ENCODE data around the gene ETFB. TPM values are rescaled to one million over a fixed set of nuclear protein-coding genes. Genes with fewer than 3 reads are reported as not detected.

Gene ETFB
- total and polyA plus RNA-seq, 2 experiments from 2014 or later: 84.3 to 146 TPM

DNA sequence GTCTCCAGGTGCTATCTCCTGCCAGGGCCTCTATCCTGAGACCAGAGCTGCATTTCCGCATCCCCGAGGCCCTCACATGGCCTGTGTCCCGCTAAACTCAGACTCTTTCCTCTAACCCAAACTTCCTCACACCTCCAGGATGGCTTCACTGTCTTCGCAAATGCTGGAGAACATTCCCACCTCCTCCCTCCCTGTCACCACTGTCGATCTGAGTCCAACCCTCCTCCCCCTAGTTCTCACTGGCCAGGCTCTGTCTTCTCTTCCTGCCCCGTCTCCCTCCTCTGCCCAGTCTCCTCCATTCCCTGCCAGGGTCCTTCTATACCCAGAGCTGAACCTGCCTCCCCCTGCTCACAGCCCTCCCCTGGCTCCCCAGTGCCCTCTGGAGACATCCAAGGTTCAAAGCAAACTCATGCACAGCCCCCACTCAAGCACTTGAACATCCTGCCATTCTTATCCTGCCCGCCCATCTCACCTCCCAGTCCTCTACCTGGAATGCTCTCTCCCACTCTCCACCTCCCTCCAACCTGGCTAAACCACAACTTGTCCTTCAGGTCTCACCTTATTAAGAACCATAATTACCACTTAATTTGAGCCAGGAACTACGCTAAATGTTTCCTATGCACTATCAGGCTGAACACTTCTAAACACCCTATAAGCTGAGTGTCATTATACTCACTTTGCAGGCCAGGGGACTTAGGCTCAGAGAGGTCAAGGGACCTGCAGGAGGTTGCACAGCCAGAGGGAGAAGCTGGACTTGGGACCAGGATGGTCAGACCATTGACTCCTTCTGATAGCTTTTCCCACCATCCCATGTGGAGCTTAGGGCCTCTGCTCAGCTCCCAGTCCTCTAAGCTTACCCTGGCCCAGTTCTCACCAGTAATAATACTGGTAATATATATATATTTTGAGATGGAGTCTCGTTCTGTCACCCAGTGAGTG is 23.3 kb downstream of the ETFB start:
- in situ Hi-C loops (cut with MboI): no loop called here
- 54 to 62% methylated on average over 9 of the region's 9 CpGs for WGBS, 2 experiments (ENCODE audit: low coverage in 1 of 2, low lambda C conversion rate in 2 of 2, missing lambda C conversion rate in 2 of 2)

DNA sequence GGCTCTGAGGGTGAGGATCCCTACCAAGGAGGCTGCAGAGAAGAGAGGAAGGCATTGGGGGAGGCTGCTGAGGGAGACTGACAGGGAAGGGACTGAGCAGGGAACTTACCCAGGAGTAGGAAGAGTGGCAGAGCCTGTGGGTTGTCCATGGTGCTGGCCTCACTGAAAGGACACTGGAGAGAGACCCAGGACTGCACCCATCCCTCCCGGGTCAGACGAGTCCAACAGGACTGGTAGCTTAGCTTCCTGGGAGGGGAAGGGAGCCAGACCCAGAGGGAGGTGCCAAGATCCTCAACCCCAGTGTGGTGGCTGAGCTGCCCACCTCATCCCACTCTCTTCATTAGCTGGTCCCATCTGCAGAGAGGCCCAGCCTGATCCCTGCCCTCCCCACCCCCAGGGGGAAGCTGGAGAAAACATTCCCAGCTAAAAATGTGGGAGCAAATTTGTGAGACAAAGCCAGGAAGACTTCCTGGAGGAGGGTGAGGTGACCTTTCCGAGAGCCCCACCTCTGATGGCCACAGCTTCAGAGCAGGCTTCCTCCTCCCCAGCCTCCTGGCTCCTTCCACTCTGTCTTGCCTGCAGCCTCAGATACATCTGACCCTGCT is 24.1 kb downstream of the ETFB start, which contains the start of gene VSIG10L:
TSS of gene VSIG10L (minus strand) at position 164 of the 605 bp plus-strand sequence. CDS start at position 149, 15 bp downstream.
- Histone ChIP-seq H3K9ac (no peak within 1 kb of the TSS), H3K4me2 (ENCODE audit: unreplicated experiment) (no peak within 1 kb of the TSS), H3K27ac (no peak within 1 kb of the TSS), H4K20me1 (ENCODE audit: insufficient read depth) (no peaks in the 10 kb centered on the region), H3K36me3 (ENCODE audit: low read depth) (peaks cover 5% of the 10 kb centered on the region; the same call in 1 of the 2 replicates), H3F3A (ENCODE audit: insufficient read depth) (no peaks in the 10 kb centered on the region), H2AFZ (no peak within 1 kb of the TSS), H3K9me2 (ENCODE audit: insufficient read depth) (no peaks in the 10 kb centered on the region), H3K9me3 (ENCODE audit: low read depth) (no peaks in the 10 kb centered on the region), H3K4me3 (no peak within 1 kb of the TSS), H3K27me3 (replicated peaks; ENCODE audit: insufficient read depth) (no peaks in the 10 kb centered on the region), H3K4me1 (ENCODE audit: insufficient read depth) (no peaks in the 10 kb centered on the region), H3K79me2 (ENCODE audit: insufficient read depth) (no peaks in the 10 kb centered on the region)
- in situ Hi-C loops (cut with MboI): no loop called here
- DNase-seq: no peak
- WGBS, 2 experiments (ENCODE audit: low coverage in 1 of 2, low lambda C conversion rate in 2 of 2, missing lambda C conversion rate in 2 of 2): 56 to 58% methylated on average over 3 of the region's 3 CpGs
- TF ChIP-seq EZH2 (IDR thresholded peaks at IDR 0.05; ENCODE audit: insufficient read depth, poor library complexity, severe bottlenecking) (no peak), EZH2phosphoT487 (IDR thresholded peaks at IDR 0.05; ENCODE audit: insufficient read depth, low read depth) (no peak)

More for the DNA sequence above, 23.3 kb downstream of the ETFB start:
- Histone ChIP-seq H3K4me1 (ENCODE audit: insufficient read depth) (no peaks in the 10 kb centered on the region), H3K4me3 (no peak overlapping the region), H3F3A (ENCODE audit: insufficient read depth) (no peaks in the 10 kb centered on the region), H3K9me3 (ENCODE audit: low read depth) (no peaks in the 10 kb centered on the region), H4K20me1 (ENCODE audit: insufficient read depth) (no peaks in the 10 kb centered on the region), H3K36me3 (ENCODE audit: low read depth) (peaks cover 5% of the 10 kb centered on the region; the same call in 1 of the 2 replicates), H3K27me3 (replicated peaks; ENCODE audit: insufficient read depth) (no peaks in the 10 kb centered on the region), H3K9ac (no peak overlapping the region), H3K9me2 (ENCODE audit: insufficient read depth) (no peaks in the 10 kb centered on the region), H3K27ac (no peak overlapping the region), H3K79me2 (ENCODE audit: insufficient read depth) (no peaks in the 10 kb centered on the region), H3K4me2 (ENCODE audit: unreplicated experiment) (no peak overlapping the region), H2AFZ (no peak overlapping the region)
- no peak for DNase-seq
- TF ChIP-seq EZH2phosphoT487 (IDR thresholded peaks at IDR 0.05; ENCODE audit: insufficient read depth, low read depth) (no peak), EZH2 (IDR thresholded peaks at IDR 0.05; ENCODE audit: insufficient read depth, poor library complexity, severe bottlenecking) (no peak)

DNA sequence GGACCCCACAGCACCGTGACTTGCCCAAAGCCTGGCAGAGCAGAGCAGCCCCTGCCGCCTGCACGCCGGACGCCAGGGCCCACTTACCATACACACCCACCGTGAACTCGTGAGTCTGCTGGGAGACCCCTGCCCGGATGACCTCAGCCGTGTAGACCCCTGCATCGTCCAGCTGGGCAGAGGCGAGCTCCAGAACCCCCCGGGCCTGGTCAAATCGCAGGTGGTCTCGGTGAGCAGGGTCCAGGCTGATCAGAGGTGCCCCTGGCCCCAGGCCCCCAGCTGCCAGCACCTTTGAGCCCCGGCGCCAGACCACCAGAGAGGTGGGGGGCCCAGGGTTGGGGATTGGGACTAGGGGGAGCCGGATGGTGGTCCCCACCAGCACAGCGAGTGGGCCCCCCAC is 25.1 kb downstream of the ETFB start:
- in situ Hi-C loops (cut with MboI): no loop called here
- no peaks in the 10 kb centered on the region for H3K4me1 ChIP-seq (ENCODE audit: insufficient read depth)
- WGBS, 2 experiments (ENCODE audit: low coverage in 1 of 2, low lambda C conversion rate in 2 of 2, missing lambda C conversion rate in 2 of 2): 81 to 85% methylated on average over 17 to 18 of the region's 18 CpGs
- H3K9me3 ChIP-seq (ENCODE audit: low read depth): no peaks in the 10 kb centered on the region
- no peak overlapping the region for H3K4me2 ChIP-seq (ENCODE audit: unreplicated experiment)
- TF ChIP-seq EZH2phosphoT487 (IDR thresholded peaks at IDR 0.05; ENCODE audit: insufficient read depth, low read depth) (no peak), EZH2 (IDR thresholded peaks at IDR 0.05; ENCODE audit: insufficient read depth, poor library complexity, severe bottlenecking) (no peak)
- H3K9me2 ChIP-seq (ENCODE audit: insufficient read depth): no peaks in the 10 kb centered on the region
- H2AFZ ChIP-seq: no peak overlapping the region
- no peak overlapping the region for H3K27ac ChIP-seq
- H3K4me3 ChIP-seq: no peak overlapping the region
- no peaks in the 10 kb centered on the region for H4K20me1 ChIP-seq (ENCODE audit: insufficient read depth)
- no peaks in the 10 kb centered on the region for H3K27me3 ChIP-seq (replicated peaks; ENCODE audit: insufficient read depth)
- H3K36me3 ChIP-seq (ENCODE audit: low read depth): peaks cover 5% of the 10 kb centered on the region; the same call in 1 of the 2 replicates
- H3F3A ChIP-seq (ENCODE audit: insufficient read depth): no peaks in the 10 kb centered on the region
- no peak for DNase-seq
- H3K9ac ChIP-seq: 0 out of 2 replicates have a peak overlapping the region, but pooled peaks have one; percentile 80
- H3K79me2 ChIP-seq (ENCODE audit: insufficient read depth): no peaks in the 10 kb centered on the region

Data from GM23248 (cell line).